Measurements from ENCODE around the gene LRP8.

The LRP8 gene

GRCh38 chr1:53258216-53258615 lies 69.7 kb downstream of the LRP8 start:
- Histone ChIP-seq H3K36me3 (peaks cover 0 to 54% (median 0%) of the 10 kb centered on the region in 3 donors), H3K27ac (no peak overlapping the region), H3K4me1 (no peaks in the 10 kb centered on the region), H3K9me3 (no peaks in the 10 kb centered on the region), H3K4me3 (no peak overlapping the region), H3K27me3 (no peaks in the 10 kb centered on the region)
- intact Hi-C loops (cut with DNase I; ENCODE audit: low total_unique reads), result no loop called here
- no peak for DNase-seq
- TF ChIP-seq CTCF (IDR thresholded peaks at IDR 0.05), result no peak

- Histone ChIP-seq H3K4me1 (no peaks in the 10 kb centered on the region), H3K27me3 (no peaks in the 10 kb centered on the region), H3K27ac (no peak overlapping the region), H3K36me3 (peaks cover 0 to 48% (median 0%) of the 10 kb centered on the region in 3 donors), H3K4me3 (no peak overlapping the region), H3K9me3 (no peaks in the 10 kb centered on the region)
- no peak for TF ChIP-seq CTCF (IDR thresholded peaks at IDR 0.05)
- DNase-seq, result no peak
- intact Hi-C loops (cut with DNase I; ENCODE audit: low total_unique reads), result no loop called here
Observed at GRCh38 chr1:53257454-53258081, 70.3 kb downstream of the LRP8 start.

- H3K4me1 ChIP-seq, result no peaks in the 10 kb centered on the region
- intact Hi-C loops (cut with DNase I; ENCODE audit: low total_unique reads), result no loop called here
- no peak overlapping the region for H3K27ac ChIP-seq
- TF ChIP-seq CTCF (IDR thresholded peaks at IDR 0.05), result no peak
- H3K9me3 ChIP-seq, result no peaks in the 10 kb centered on the region
- peaks cover 0 to 42% (median 0%) of the 10 kb centered on the region in 3 donors for H3K36me3 ChIP-seq
- H3K4me3 ChIP-seq, result no peak overlapping the region
- no peak for DNase-seq
- no peaks in the 10 kb centered on the region for H3K27me3 ChIP-seq
Observed at GRCh38 chr1:53256511-53257453, 71.1 kb downstream of the LRP8 start.

GRCh38 chr1:53255031-53255430 lies 72.8 kb downstream of the LRP8 start:
- Histone ChIP-seq H3K4me1 (no peaks in the 10 kb centered on the region), H3K36me3 (peaks cover 0 to 25% (median 0%) of the 10 kb centered on the region in 3 donors), H3K4me3 (no peak overlapping the region), H3K9me3 (no peaks in the 10 kb centered on the region), H3K27me3 (no peaks in the 10 kb centered on the region), H3K27ac (no peak overlapping the region)
- no peak for DNase-seq
- intact Hi-C loops (cut with DNase I; ENCODE audit: low total_unique reads), result no loop called here
- TF ChIP-seq CTCF (IDR thresholded peaks at IDR 0.05), result no peak

GRCh38 chr1:53254011-53254640 lies 73.7 kb downstream of the LRP8 start:
- Histone ChIP-seq H3K4me3 (no peak overlapping the region), H3K27me3 (no peaks in the 10 kb centered on the region), H3K36me3 (peaks cover 0 to 19% (median 0%) of the 10 kb centered on the region in 3 donors), H3K9me3 (no peaks in the 10 kb centered on the region), H3K27ac (no peak overlapping the region), H3K4me1 (no peaks in the 10 kb centered on the region)
- intact Hi-C loops (cut with DNase I; ENCODE audit: low total_unique reads), result no loop called here
- no peak for TF ChIP-seq CTCF (IDR thresholded peaks at IDR 0.05)
- no peak for DNase-seq

Measured in tibial artery (tissue), 4 donors.